Stimulated activated CD8-positive, alpha-beta memory T cell treated with anti-CD3 and anti-CD28 coated beads, Interleukin-7, amount 100 ng/mL, for 4 hours (primary cell): ENCODE results near the gene CHCHD3.
"Not testable (repeated sequence)": the region's sequence is repeated elsewhere in the genome, so short reads cannot be mapped to it uniquely, and the experiment has no call there.

ENCODE experiments used
- DNase-seq, 2 donors: peaks; one replicate each; pipeline ENCODE4 v3.0.0-alpha.2; 2020; ENCODE audit warnings: low read depth in 2 of 2

CHCHD3 gene

DNA sequence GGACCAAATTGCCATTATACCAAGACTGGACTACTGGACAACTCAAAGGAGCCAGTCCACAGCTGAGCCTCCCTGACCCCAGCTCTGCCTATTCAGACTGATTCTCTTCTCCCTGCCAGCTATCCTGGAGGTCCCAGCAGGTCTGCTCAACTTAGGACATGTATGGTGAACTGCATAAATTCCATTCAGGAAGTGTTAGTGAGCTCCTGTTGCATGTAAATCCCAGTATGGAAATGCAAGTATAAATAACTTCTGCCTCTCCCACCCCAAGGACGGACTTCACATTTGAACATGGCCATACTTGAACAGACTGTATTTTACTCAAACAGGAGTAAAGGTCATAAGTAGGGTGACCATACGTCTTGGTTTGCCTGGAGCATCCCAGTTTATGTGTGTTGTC lies 128.4 kb downstream of the CHCHD3 start:
- DNase-seq, result no peak

- no peak for DNase-seq
These were observed 131.2 kb downstream of the CHCHD3 start for GRCh38 chr7:132950725-132951124.

GRCh38 chr7:132947011-132947410 lies 134.9 kb downstream of the CHCHD3 start:
- no peak for DNase-seq

DNA sequence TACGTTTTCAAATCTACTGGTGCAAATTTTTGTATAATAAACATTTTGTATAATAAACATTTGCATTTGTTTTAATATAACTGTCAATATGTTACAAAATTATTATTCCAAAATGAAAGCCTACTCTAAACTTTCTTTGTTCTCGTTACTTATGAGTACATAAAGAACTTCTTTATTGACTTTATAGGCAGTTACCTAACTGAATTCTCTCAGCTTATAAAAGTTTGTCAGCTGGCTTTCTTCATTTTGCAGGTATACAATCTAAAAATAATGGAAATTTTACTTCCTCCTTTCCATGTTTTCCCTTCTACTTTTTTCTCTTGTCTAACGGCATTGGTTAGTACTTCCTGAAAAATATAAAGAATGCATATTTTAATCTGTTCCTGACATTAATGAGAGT lies 137.1 kb downstream of the CHCHD3 start:
- DNase-seq, result no peak

GRCh38 chr7:132943645-132944044 lies 138.2 kb downstream of the CHCHD3 start:
- no peak for DNase-seq

DNA sequence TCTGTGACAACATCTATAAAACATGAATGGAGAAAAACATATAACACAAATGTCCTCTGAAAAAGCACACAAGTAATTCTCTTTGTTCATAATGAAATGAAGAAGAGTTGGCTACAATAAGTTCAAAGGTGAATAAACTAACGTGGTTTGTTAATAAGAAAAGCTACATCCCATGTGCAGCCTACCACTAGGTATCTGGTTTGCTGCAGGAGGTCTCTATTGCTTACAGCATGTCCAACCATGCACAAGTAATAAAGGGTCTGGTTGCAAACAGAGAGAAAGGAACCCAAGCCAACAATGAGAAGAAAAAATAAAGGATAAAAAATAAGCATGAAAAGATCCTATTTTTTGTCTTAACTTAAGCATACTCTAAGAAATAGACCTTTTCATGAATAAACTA lies 139.2 kb downstream of the CHCHD3 start:
- DNase-seq, result no peak

DNA sequence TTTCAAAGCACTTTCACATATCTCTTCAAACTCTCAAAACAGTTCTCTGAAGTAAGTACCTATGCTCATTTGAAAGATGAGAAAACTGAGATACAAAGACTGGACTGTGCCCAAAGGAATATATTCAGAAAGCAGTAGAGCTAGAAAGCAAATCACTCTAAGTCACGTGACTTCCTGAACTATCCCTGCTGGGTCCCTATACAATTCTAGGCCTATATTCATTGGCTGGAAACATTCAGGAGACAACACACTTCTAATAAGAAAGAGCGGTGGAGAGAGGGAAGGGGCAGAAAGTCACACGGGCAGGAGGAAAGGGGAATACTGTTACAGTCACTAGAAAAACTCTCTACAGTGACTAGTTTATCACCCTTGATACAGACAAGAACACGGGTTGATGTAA lies 140.0 kb downstream of the CHCHD3 start:
- no peak for DNase-seq

GRCh38 chr7:132941428-132941827 lies 140.5 kb downstream of the CHCHD3 start:
- DNase-seq, result no peak

DNA sequence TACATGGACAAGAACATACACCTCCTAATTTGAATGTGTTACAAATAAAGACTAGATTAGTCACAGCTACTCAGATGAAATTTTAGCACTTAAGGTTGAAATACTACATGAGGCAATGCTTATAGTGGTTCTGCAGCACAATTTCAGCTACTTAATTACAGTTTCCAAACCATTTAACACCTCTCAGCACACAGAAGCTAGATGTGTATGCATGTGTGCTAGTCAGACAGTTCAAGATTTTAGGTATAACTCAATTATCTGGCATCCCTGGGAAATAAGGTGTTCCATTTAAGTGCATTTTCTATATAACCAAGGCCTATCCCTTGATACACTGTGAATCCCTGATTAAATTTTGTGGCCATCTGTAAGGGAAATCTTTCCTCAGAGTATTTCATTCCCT lies 141.8 kb downstream of the CHCHD3 start:
- DNase-seq, result no peak

DNA sequence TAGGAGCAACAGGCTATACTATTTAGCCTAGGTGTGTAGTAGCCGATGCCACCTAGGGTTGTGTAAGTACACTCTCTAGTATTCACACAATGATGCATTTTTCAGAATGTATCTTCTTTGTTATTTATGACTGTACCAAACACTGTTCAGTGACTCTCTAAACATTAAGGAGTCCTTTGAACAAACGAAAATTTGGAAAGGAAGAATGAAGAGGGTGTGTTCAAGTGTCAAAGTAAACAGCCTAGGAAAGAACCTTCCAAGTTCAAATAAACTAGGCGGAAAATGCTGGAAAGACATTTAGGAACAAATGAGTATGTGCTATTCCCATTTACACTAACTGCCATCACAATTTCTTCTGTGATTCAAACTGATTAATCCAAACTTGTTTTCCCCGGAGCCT lies 142.4 kb downstream of the CHCHD3 start:
- DNase-seq, result no peak

DNA sequence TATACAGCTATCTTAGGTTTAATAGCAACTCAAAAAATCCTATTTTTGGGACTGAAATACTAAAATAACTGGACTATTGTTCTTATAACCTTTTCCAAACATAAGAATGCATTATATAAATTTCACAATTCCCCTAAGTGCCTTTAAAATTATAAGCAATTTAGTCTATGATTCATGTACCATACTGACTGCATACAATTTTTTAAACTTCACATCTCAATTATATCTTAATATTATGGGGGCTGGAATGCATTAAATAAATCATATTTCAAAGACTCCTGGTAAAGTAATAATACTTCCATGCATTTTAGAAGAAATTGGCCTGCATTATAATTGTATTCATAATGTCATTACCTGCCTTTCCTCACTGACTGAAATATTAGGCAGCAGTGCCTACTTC lies 144.6 kb downstream of the CHCHD3 start:
- no peak for DNase-seq

DNA sequence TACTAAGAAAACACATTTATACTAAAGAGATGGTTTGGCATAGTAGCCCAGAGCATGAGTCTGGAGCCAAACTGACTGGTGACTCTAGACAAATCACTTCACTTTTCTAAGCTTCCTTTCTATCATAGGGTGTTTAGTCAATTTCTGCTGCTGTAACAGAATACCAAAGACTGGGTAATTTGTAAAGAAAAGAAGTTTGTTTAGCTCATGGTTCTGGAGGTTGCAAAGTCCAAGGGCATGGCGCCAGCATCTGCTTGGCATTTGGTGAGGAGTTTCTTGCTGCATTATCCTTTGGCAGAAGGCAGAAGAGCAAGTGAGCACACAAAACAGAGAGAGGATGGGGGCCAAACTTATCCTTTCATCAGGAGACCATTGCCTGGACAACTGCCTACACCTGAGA lies 146.3 kb downstream of the CHCHD3 start:
- DNase-seq, result no peak

DNA sequence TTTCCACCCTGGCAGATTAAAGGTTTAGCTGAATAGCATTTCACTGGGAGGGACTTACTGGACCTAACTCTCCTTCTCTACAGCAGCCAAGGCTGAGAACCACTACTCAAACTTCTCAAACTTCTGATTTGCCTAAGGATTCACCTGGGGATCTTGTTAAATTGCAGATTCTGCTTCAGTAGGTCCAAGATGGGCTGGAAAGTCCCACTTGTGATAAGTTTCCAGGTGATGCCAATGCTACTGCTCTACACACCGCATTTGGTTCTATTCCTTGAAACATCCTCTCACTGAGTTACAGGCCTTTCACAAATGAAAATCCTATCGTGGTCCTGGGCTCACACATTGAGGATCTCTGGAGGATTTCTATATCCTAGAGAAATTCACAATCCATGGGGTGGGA lies 147.9 kb downstream of the CHCHD3 start:
- no peak for DNase-seq

DNA sequence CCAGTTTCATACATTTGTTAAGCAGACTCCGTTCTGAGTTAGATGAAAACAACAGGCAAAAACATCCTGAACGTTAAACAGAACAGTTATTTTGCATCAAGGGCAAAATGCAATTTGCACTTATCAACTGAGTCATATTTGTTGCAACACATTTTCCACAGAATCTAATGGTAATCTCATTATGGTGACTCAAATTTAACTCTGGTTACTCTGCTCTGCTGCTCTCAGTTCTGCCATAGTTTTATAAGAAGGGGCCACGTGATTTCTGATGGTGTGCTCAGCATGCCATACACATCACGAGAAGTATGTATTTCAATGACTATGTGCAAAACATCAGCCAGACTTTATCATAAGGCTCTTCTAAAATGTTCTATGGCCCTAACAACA lies 148.8 kb downstream of the CHCHD3 start:
- DNase-seq, result no peak

DNA sequence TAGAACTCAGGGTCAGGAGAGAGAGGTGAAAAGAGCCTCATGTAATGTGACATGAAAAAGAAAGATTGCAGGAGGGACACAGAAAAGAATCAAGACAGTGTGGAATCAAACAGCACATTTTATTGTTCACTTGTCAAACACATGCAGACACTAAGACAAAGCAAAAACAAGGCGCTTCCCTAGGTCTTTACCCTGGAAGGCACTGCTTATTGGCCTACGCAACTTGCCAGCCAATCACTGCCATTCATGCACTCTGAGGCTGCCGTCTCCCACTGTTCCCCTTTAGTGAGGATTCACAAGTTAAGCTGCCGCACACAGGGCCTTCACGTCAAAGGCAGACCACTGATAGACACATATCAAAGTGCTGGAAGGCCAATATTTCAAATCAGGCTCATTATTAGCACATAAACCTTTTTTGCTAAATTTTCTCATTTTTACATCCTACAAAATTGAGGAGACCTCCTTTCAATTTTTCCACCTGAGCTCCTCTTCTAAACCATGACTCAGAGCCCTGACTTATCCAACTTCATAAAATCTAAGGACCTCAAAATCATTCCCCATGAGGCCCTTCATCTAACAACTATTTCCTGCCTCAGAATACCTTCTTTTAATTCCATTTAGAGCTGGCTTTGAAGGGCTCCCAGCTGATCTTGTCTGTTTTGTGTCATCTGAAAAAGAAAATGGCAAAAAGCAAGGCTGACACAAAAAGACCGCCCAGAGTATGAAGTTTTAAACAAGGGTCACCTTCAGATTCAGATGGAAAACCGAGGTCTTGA lies 149.4 kb downstream of the CHCHD3 start:
- DNase-seq, result no peak

GRCh38 chr7:132930881-132931280 lies 151.0 kb downstream of the CHCHD3 start:
- no peak for DNase-seq

DNA sequence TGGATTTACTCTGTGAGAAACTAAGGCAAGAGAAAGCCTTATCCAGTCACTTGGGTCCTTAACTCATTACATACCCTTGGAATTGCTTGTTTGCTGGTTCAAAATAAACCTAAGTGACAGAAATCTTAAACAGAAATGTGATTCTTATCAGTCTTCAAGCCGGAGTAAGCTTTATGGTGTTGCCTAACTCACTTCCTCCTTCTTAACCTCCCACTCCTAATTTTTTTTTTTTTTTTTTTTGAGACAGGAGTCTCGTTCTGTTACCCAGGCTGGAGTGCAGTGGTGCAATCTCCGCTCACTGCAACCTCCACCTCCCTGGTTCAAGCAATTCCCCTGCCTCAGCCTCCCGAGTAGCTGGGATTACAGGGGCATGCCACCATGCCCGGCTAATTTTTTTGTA lies 151.9 kb downstream of the CHCHD3 start:
- DNase-seq, result not testable (repeated sequence)

DNA sequence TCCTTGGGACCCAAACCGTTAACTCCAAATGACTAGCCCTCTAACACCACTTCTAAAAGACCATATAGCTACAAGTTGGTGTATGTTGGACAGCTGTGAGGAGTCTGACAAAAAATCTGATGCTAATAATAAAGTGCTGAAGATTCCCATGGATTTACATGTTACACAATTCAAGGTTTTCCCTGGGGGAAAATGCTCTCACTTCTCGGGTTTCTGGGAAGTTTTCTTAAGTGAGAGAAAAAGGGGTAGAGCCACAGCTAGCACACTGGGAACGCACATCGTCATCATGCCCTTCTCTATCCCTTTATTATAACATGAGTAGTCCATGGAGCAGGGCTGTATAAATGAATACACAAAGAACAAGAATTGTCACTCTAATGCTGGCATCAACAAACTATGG lies 162.1 kb downstream of the CHCHD3 start:
- no peak for DNase-seq

- no peak for DNase-seq
These were observed 166.2 kb downstream of the CHCHD3 start for GRCh38 chr7:132915647-132916046.

- no peak for DNase-seq
These were observed 171.2 kb downstream of the CHCHD3 start for GRCh38 chr7:132910657-132911056.

GRCh38 chr7:132907380-132907940 lies 174.4 kb downstream of the CHCHD3 start:
- DNase-seq, result no peak

DNA sequence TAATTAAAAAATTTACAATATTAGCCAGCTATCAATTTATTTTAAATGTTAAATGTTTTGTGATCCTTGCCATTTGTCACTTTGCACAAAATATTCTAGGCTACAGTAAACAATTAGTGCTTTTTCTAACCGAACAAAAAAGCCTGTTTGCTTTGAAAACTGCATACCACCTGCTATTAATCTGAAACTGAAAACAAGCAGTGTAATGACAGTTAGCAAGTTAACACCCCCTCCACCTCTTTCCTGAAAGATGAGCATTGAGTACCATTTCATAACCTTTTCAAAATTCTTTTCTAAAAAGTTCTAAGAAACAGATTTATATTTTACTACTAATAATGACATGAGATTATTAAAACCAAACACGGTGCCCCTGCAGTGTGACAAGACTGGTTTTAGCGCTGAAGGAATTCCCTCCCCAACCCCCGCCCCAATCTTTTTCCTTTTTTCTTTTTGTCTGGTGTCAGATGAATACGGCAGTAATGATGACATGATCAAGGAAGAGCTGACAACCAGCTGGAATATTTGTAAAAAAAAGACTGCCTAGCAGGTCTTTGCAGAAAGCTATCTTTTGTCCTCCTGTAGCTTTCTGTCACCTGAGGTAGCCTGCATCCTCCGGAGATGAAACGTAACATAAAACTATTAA lies 175.6 kb downstream of the CHCHD3 start:
- DNase-seq, result no peak

GRCh38 chr7:132905136-132905535 lies 176.8 kb downstream of the CHCHD3 start:
- DNase-seq, result not testable (repeated sequence)
